GM20000 (cell line): ENCODE measurements around the gene PCBP4.

Source experiments
- DNase-seq: peaks from one replicate; pipeline ENCODE4 v3.0.0; 2012; ENCODE audit warnings: low spot score
- CTCF ChIP-seq: IDR thresholded peaks from 2 replicates; pipeline ENCODE4 v1.5.1; 2012; ENCODE audit warnings: mild to moderate bottlenecking, control low read depth; ENCODE audit errors: extremely low read depth, missing control alignments

PCBP4 gene

DNA sequence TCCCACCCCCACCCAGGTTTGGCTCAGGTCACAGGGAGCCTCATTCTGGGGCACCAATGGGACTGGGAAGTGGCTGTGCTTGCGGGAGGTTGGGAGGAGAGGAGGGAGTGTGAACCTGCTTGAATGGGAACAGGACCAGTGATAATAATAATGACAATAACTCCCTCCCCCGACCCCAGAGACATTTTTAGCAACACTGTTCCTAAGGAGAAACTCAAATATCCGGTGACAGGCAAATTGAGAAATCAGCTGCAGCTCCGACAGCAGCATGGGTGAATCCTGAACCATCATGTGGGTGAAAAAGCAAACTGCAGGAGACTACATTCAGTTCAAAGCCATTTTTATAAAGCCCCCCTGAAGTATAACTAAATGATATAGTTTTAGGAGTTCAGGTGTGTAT is 40.0 kb upstream of the PCBP4 start:
- DNase-seq = no peak
- TF ChIP-seq CTCF = no peak

DNA sequence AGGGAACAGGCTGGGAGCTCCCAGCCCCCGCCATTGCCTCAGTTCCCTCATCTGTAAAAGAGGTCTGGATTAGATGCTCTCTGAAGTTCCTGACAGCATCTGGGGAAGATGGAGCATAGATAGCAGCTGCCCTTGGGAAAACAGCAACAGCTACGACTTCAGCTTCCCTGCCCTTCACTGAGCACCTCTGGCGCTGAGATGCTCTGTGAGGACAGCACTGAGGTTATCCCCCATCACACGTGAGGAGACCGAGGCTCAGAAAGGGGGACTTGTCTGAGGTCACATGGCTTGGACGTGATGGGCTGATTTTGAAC is 39.5 kb upstream of the PCBP4 start:
- DNase-seq = no peak

DNA sequence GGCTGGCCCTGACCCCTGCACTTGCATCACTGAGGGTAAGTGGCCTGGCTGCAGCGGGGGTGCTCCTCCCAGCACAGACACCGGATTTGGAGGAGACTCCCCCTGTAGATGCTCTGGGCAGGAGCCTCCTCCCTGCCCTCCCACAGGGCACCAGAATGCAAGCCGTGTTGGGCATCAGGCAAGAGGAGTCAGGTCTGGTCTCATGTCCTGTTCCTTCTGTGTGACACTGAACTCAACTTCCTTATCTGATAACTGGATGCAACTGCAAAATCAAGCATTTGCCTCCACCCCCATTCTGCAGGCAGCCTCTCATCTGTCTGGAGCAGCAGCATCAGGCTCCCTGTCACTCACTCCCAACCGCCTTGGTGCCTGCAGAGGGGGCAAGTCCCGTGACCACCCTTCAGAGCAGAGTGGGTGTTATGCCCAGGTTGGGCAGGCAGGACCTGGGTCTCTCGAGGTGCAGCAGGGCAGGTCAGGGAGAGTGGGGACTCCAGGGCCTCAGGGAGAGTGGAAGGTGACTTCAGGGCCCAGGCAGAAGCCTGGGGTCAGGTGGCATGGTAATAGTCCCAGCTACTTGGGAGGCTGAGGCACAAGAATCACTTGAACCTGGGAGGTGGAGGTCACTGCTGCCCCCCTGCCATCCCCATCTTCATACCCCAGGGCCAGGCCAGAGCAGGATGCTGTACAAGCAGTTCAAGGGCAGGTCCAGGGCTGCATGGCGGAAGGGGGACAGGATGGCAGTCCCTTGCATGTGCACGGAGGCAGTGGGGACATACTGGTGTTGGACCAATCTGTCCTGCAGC is 39.0 kb upstream of the PCBP4 start:
- TF ChIP-seq CTCF = no peak
- DNase-seq = no peak

More for the DNA sequence above, 39.5 kb upstream of the PCBP4 start:
- TF ChIP-seq CTCF = no peak

DNA sequence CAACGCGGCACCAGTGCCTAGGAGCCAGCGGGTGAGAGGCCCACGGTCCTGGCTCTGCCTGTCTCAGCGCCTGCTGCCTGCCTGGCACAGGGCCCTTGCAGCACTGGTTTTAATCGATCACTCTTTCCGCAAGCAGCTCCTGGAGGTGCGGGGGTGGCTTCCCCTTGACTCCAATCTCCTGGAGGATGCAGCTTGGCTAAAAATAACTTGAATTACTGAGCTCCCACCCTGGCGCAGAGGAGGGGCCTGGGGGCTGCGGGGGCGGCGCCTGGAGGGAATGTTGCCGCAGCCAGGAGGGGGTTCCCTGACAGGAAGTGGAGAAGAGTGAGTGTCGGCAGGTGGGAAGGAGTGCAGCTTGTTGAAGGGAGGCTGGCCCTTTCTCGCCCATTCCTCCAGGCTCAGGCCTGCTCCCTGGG is 38.3 kb upstream of the PCBP4 start:
- DNase-seq = no peak
- no peak for TF ChIP-seq CTCF

GRCh38 chr3:52004906-52005395 is 37.7 kb upstream of the PCBP4 start:
- TF ChIP-seq CTCF = no peak
- DNase-seq = no peak

GRCh38 chr3:52004163-52004787 is 37.0 kb upstream of the PCBP4 start:
- no peak for TF ChIP-seq CTCF
- no peak for DNase-seq

- no peak for TF ChIP-seq CTCF
Measured at GRCh38 chr3:52002748-52003147, 35.5 kb upstream of the PCBP4 start.

More at GRCh38 chr3:52002748-52003147, 35.5 kb upstream of the PCBP4 start:
- DNase-seq = no peak
